Measurements from ENCODE around the gene FUOM.

DNA sequence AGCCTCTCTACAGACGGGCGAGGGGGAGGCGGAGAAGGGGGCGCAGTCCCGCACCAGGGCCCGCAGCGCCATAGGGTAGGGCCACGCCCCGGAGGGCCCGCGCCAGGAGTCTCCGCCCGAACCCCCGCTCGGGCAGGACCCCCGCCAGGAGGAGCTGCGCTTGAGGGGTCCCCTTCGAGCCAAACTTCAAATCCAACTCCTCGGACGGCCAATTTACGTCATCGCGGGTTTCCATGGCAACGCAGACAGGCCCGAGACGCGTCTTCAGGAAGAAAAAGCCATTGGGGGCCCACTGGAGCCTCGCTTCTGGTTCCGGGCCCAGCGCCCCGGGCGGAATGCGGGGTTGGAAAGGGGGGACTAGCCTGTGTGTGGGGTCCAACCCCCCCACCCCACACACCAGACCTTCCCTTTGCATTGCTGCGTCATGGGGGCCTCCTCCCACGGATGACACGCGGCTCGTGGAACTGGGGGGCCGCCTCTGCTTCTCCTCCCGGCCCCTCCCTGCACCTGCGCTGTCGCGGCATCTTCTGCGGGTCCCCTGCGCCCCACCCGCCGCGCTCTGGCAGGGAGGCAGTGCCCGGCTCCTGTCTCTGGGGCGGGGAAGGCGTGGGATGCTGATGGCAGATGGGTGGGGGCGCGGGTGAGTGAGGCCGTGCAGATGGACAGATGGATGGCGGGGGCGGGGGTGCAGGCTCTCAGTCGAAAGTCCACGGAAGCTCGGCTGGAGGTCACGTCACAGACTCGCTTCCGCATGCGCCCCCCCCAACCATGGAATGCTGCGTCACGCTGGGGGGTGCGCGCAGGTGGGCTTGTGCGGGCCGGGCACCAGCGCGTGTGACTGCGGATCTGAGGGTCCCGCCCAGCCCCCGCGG is 22.3 kb downstream of the FUOM start:
- TF ChIP-seq CTBP2 (IDR thresholded peaks at IDR 0.05; ENCODE audit: borderline replicate concordance, insufficient read depth, insufficient read length, low read length) (no peak), POLR2AphosphoS5 (IDR thresholded peaks at IDR 0.05; ENCODE audit: low read depth, low read length) (no peak), SIN3A (conservative IDR thresholded peaks at IDR 0.05 in 1 of 2, IDR thresholded peaks at IDR 0.05 in 1 of 2; ENCODE audit: low read depth in 1 of 2, low read length in 2 of 2) (0 out of 4 replicates have a peak, but pooled peaks of 1 of the 2 experiments have one; percentile 39), EP300 (IDR thresholded peaks at IDR 0.05; ENCODE audit: borderline replicate concordance in 1 of 2, low read depth in 2 of 2, low read length in 2 of 2) (no peak), POLR2A (IDR thresholded peaks at IDR 0.05; ENCODE audit: control extremely low read depth in 1 of 2, low read depth in 2 of 2, low read length in 2 of 2) (no peak), EZH2 (IDR thresholded peaks at IDR 0.05; ENCODE audit: low read depth, low read length, severe bottlenecking) (peak; percentile 30), JUND (IDR thresholded peaks at IDR 0.05; ENCODE audit: low read length) (no peak), EGR1 (IDR thresholded peaks at IDR 0.05; ENCODE audit: borderline replicate concordance, low read depth, low read length) (no peak), BRCA1 (IDR thresholded peaks at IDR 0.05; ENCODE audit: low read depth, low read length) (no peak), RXRA (IDR thresholded peaks at IDR 0.05; ENCODE audit: insufficient read depth, low read depth, low read length) (no peak)
- TF ChIP-seq, protein P1, sequence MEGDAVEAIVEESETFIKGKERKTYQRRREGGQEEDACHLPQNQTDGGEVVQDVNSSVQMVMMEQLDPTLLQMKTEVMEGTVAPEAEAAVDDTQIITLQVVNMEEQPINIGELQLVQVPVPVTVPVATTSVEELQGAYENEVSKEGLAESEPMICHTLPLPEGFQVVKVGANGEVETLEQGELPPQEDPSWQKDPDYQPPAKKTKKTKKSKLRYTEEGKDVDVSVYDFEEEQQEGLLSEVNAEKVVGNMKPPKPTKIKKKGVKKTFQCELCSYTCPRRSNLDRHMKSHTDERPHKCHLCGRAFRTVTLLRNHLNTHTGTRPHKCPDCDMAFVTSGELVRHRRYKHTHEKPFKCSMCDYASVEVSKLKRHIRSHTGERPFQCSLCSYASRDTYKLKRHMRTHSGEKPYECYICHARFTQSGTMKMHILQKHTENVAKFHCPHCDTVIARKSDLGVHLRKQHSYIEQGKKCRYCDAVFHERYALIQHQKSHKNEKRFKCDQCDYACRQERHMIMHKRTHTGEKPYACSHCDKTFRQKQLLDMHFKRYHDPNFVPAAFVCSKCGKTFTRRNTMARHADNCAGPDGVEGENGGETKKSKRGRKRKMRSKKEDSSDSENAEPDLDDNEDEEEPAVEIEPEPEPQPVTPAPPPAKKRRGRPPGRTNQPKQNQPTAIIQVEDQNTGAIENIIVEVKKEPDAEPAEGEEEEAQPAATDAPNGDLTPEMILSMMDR (IDR thresholded peaks at IDR 0.05; ENCODE audit: control extremely low read depth in 1 of 3, insufficient read depth in 1 of 3, low read depth in 1 of 3, low read length in 3 of 3), result no peak
- TF ChIP-seq, protein P2, sequence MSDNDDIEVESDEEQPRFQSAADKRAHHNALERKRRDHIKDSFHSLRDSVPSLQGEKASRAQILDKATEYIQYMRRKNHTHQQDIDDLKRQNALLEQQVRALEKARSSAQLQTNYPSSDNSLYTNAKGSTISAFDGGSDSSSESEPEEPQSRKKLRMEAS (IDR thresholded peaks at IDR 0.05), result no peak
- TF ChIP-seq, protein P3, sequence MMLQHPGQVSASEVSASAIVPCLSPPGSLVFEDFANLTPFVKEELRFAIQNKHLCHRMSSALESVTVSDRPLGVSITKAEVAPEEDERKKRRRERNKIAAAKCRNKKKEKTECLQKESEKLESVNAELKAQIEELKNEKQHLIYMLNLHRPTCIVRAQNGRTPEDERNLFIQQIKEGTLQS (IDR thresholded peaks at IDR 0.05; ENCODE audit: insufficient read depth, low read depth, low read length), result no peak
